Measurements from ENCODE around the gene COL5A2.

The COL5A2 gene

GRCh38 chr2:189083606-189084005 is 96.0 kb downstream of the COL5A2 start:
- H3K9me3 Mint-ChIP-seq, result no peaks in the 10 kb centered on the region
- no peak overlapping the region for H3K4me3 Mint-ChIP-seq
- no peaks in the 10 kb centered on the region for H3K4me1 Mint-ChIP-seq (ENCODE audit: low read depth)
- H3K36me3 Mint-ChIP-seq (ENCODE audit: low read depth), result no peaks in the 10 kb centered on the region
- DNase-seq, result no peak
- no peak overlapping the region for H3K27ac Mint-ChIP-seq
- H3K27me3 Mint-ChIP-seq, result no peaks in the 10 kb centered on the region

- Mint-ChIP-seq H3K27me3 (no peaks in the 10 kb centered on the region), H3K36me3 (ENCODE audit: low read depth) (no peaks in the 10 kb centered on the region), H3K9me3 (no peaks in the 10 kb centered on the region), H3K27ac (no peak overlapping the region), H3K4me1 (ENCODE audit: low read depth) (no peaks in the 10 kb centered on the region), H3K4me3 (no peak overlapping the region)
- DNase-seq, result no peak
These were observed 96.5 kb downstream of the COL5A2 start for GRCh38 chr2:189083106-189083505.

- no peaks in the 10 kb centered on the region for H3K27me3 Mint-ChIP-seq
- no peaks in the 10 kb centered on the region for H3K36me3 Mint-ChIP-seq (ENCODE audit: low read depth)
- H3K4me3 Mint-ChIP-seq, result no peak overlapping the region
- no peak for DNase-seq
- H3K4me1 Mint-ChIP-seq (ENCODE audit: low read depth), result no peaks in the 10 kb centered on the region
- H3K27ac Mint-ChIP-seq, result no peak overlapping the region
- no peaks in the 10 kb centered on the region for H3K9me3 Mint-ChIP-seq
These were observed 97.1 kb downstream of the COL5A2 start for GRCh38 chr2:189082376-189082975.

- no peaks in the 10 kb centered on the region for H3K9me3 Mint-ChIP-seq
- no peak overlapping the region for H3K27ac Mint-ChIP-seq
- H3K27me3 Mint-ChIP-seq, result no peaks in the 10 kb centered on the region
- no peak overlapping the region for H3K4me3 Mint-ChIP-seq
- no peaks in the 10 kb centered on the region for H3K36me3 Mint-ChIP-seq (ENCODE audit: low read depth)
- H3K4me1 Mint-ChIP-seq (ENCODE audit: low read depth), result no peaks in the 10 kb centered on the region
- no peak for DNase-seq
These were observed 103.0 kb downstream of the COL5A2 start for GRCh38 chr2:189076572-189076971.

GRCh38 chr2:189076120-189076519 is 103.4 kb downstream of the COL5A2 start:
- Mint-ChIP-seq H3K4me1 (ENCODE audit: low read depth) (no peaks in the 10 kb centered on the region), H3K9me3 (no peaks in the 10 kb centered on the region), H3K27me3 (no peaks in the 10 kb centered on the region), H3K36me3 (ENCODE audit: low read depth) (no peaks in the 10 kb centered on the region), H3K27ac (no peak overlapping the region), H3K4me3 (no peak overlapping the region)
- no peak for DNase-seq

GRCh38 chr2:189074506-189074905 is 105.1 kb downstream of the COL5A2 start:
- DNase-seq, result no peak
- no peaks in the 10 kb centered on the region for H3K4me1 Mint-ChIP-seq (ENCODE audit: low read depth)
- H3K36me3 Mint-ChIP-seq (ENCODE audit: low read depth), result no peaks in the 10 kb centered on the region
- no peaks in the 10 kb centered on the region for H3K27me3 Mint-ChIP-seq
- no peaks in the 10 kb centered on the region for H3K9me3 Mint-ChIP-seq
- no peak overlapping the region for H3K27ac Mint-ChIP-seq
- no peak overlapping the region for H3K4me3 Mint-ChIP-seq

- no peak for DNase-seq
- Mint-ChIP-seq H3K27ac (no peak overlapping the region), H3K36me3 (ENCODE audit: low read depth) (no peaks in the 10 kb centered on the region), H3K4me3 (no peak overlapping the region), H3K9me3 (no peaks in the 10 kb centered on the region), H3K4me1 (ENCODE audit: low read depth) (no peaks in the 10 kb centered on the region), H3K27me3 (no peaks in the 10 kb centered on the region)
These were observed 107.5 kb downstream of the COL5A2 start for GRCh38 chr2:189072036-189072435.

GRCh38 chr2:189069855-189070619 is 109.5 kb downstream of the COL5A2 start:
- Mint-ChIP-seq H3K4me1 (ENCODE audit: low read depth) (no peaks in the 10 kb centered on the region), H3K4me3 (no peak overlapping the region), H3K27me3 (no peaks in the 10 kb centered on the region), H3K9me3 (no peaks in the 10 kb centered on the region), H3K36me3 (ENCODE audit: low read depth) (no peaks in the 10 kb centered on the region), H3K27ac (no peak overlapping the region)
- DNase-seq, result no peak

GRCh38 chr2:189066037-189066436 is 113.5 kb downstream of the COL5A2 start:
- no peak overlapping the region for H3K27ac Mint-ChIP-seq
- no peaks in the 10 kb centered on the region for H3K9me3 Mint-ChIP-seq
- no peak overlapping the region for H3K4me3 Mint-ChIP-seq
- H3K36me3 Mint-ChIP-seq (ENCODE audit: low read depth), result no peaks in the 10 kb centered on the region
- H3K27me3 Mint-ChIP-seq, result no peaks in the 10 kb centered on the region
- no peak for DNase-seq
- H3K4me1 Mint-ChIP-seq (ENCODE audit: low read depth), result no peaks in the 10 kb centered on the region

GRCh38 chr2:189060096-189060642 is 119.4 kb downstream of the COL5A2 start:
- Mint-ChIP-seq H3K36me3 (ENCODE audit: low read depth) (no peaks in the 10 kb centered on the region), H3K4me3 (no peak overlapping the region), H3K9me3 (no peaks in the 10 kb centered on the region), H3K4me1 (ENCODE audit: low read depth) (no peaks in the 10 kb centered on the region), H3K27ac (no peak overlapping the region), H3K27me3 (no peaks in the 10 kb centered on the region)
- DNase-seq, result no peak

GRCh38 chr2:189057316-189057715 is 122.2 kb downstream of the COL5A2 start:
- H3K9me3 Mint-ChIP-seq, result no peaks in the 10 kb centered on the region
- H3K27me3 Mint-ChIP-seq, result no peaks in the 10 kb centered on the region
- no peak overlapping the region for H3K27ac Mint-ChIP-seq
- no peak for DNase-seq
- H3K36me3 Mint-ChIP-seq (ENCODE audit: low read depth), result no peaks in the 10 kb centered on the region
- H3K4me3 Mint-ChIP-seq, result no peak overlapping the region
- no peaks in the 10 kb centered on the region for H3K4me1 Mint-ChIP-seq (ENCODE audit: low read depth)

- Mint-ChIP-seq H3K36me3 (ENCODE audit: low read depth) (no peaks in the 10 kb centered on the region), H3K27me3 (no peaks in the 10 kb centered on the region), H3K27ac (no peak overlapping the region), H3K4me3 (no peak overlapping the region), H3K9me3 (no peaks in the 10 kb centered on the region), H3K4me1 (ENCODE audit: low read depth) (no peaks in the 10 kb centered on the region)
- no peak for DNase-seq
These were observed 123.1 kb downstream of the COL5A2 start for GRCh38 chr2:189056200-189057106.

GRCh38 chr2:189050165-189050712 is 129.3 kb downstream of the COL5A2 start:
- no peak overlapping the region for H3K27ac Mint-ChIP-seq
- no peak for DNase-seq
- H3K27me3 Mint-ChIP-seq, result no peaks in the 10 kb centered on the region
- H3K4me1 Mint-ChIP-seq (ENCODE audit: low read depth), result no peaks in the 10 kb centered on the region
- H3K9me3 Mint-ChIP-seq, result no peaks in the 10 kb centered on the region
- H3K36me3 Mint-ChIP-seq (ENCODE audit: low read depth), result no peaks in the 10 kb centered on the region
- H3K4me3 Mint-ChIP-seq, result no peak overlapping the region

GRCh38 chr2:189049709-189050164 is 129.8 kb downstream of the COL5A2 start:
- H3K4me1 Mint-ChIP-seq (ENCODE audit: low read depth), result no peaks in the 10 kb centered on the region
- H3K9me3 Mint-ChIP-seq, result no peaks in the 10 kb centered on the region
- no peak overlapping the region for H3K27ac Mint-ChIP-seq
- H3K27me3 Mint-ChIP-seq, result no peaks in the 10 kb centered on the region
- H3K36me3 Mint-ChIP-seq (ENCODE audit: low read depth), result no peaks in the 10 kb centered on the region
- no peak for DNase-seq
- no peak overlapping the region for H3K4me3 Mint-ChIP-seq

Data from activated T-cell treated with anti-CD3 and anti-CD28 coated beads, Interleukin-2, amount 50 U/mL, for 24 hours (primary cell).